ENCODE results near the gene S1PR2.
"Not testable (repeated sequence)": the region's sequence is repeated elsewhere in the genome, so short reads cannot be mapped to it uniquely, and the experiment has no call there.

DNA sequence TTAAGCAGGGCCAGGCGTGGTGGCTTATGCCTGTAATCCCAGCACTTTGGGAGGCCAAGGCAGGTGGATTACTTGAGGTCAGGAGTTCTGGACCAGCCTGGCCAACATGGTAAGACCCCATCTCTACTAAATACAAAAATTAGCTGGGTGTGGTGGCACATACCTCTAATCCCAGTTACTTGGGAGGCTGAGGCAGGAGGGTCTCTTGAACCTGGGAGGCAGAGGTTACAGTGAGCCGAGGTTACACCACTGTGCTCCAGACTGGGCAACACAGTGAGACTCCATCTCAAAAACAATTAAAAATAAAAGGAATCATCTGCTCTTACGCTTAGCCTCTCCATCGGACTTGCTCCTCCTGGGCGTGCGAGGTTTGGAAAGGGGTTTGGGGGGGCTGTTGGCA lies 51.1 kb downstream of the S1PR2 start:
- TF ChIP-seq, protein P1, sequence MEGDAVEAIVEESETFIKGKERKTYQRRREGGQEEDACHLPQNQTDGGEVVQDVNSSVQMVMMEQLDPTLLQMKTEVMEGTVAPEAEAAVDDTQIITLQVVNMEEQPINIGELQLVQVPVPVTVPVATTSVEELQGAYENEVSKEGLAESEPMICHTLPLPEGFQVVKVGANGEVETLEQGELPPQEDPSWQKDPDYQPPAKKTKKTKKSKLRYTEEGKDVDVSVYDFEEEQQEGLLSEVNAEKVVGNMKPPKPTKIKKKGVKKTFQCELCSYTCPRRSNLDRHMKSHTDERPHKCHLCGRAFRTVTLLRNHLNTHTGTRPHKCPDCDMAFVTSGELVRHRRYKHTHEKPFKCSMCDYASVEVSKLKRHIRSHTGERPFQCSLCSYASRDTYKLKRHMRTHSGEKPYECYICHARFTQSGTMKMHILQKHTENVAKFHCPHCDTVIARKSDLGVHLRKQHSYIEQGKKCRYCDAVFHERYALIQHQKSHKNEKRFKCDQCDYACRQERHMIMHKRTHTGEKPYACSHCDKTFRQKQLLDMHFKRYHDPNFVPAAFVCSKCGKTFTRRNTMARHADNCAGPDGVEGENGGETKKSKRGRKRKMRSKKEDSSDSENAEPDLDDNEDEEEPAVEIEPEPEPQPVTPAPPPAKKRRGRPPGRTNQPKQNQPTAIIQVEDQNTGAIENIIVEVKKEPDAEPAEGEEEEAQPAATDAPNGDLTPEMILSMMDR (IDR thresholded peaks at IDR 0.05): not testable (repeated sequence)
- TF ChIP-seq EP300, POLR2A, POLR2AphosphoS5 (IDR thresholded peaks at IDR 0.05): not testable (repeated sequence)
